DOHH2 (cell line): ENCODE data around the gene MYOF.

Source experiments
- H3F3A ChIP-seq: fragments of 200-600 bp; sonication (generic), shearing (Covaris generic); 2 replicates; pipeline ENCODE4 v1.6.0; 2016; ENCODE audit warnings: antibody characterized with exemption, mild to moderate bottlenecking; ENCODE audit not compliant: control insufficient read depth, insufficient read depth
- H3K27ac ChIP-seq: fragments of 200-600 bp; sonication (generic); 2 replicates; pipeline ENCODE4 v1.5.1; 2014; ENCODE audit warnings: low read depth, mild to moderate bottlenecking, low read length, moderate library complexity
- H3K27me3 ChIP-seq: fragments of 200-600 bp; sonication (generic); 2 replicates; pipeline ENCODE4 v1.6.1; 2014; ENCODE audit warnings: mild to moderate bottlenecking, low read length, mixed read lengths; ENCODE audit not compliant: control insufficient read depth
- H3K36me3 ChIP-seq: fragments of 200-600 bp; sonication (generic); 2 replicates; pipeline ENCODE4 v1.6.1; 2014; ENCODE audit warnings: mild to moderate bottlenecking, low read length, moderate library complexity, mixed read lengths; ENCODE audit not compliant: control insufficient read depth
- H3K4me1 ChIP-seq: fragments of 200-600 bp; sonication (generic); 2 replicates; pipeline ENCODE4 v1.6.1; 2014; ENCODE audit warnings: mild to moderate bottlenecking, low read length, mixed read lengths; ENCODE audit not compliant: control insufficient read depth
- H3K4me2 ChIP-seq: fragments of 200-600 bp; sonication (generic); 2 replicates; pipeline ENCODE4 v1.6.0; 2014; ENCODE audit warnings: mild to moderate bottlenecking, low read length, moderate library complexity
- H3K4me3 ChIP-seq: fragments of 200-600 bp; sonication (generic); 2 replicates; pipeline ENCODE4 v1.5.1; 2014; ENCODE audit warnings: mild to moderate bottlenecking, low read length, mixed read lengths
- H3K79me2 ChIP-seq: fragments of 200-600 bp; sonication (generic); 2 replicates; pipeline ENCODE4 v1.6.1; 2014; ENCODE audit warnings: mild to moderate bottlenecking, low read length, mixed read lengths; ENCODE audit not compliant: control insufficient read depth
- H3K9me2 ChIP-seq: fragments of 200-600 bp; sonication (generic); replicated peaks from 2 replicates; pipeline ENCODE4 v1.6.1; 2014; ENCODE audit warnings: mild to moderate bottlenecking, low read length, mixed read lengths; ENCODE audit not compliant: control insufficient read depth
- H3K9me3 ChIP-seq: fragments of 200-600 bp; sonication (generic); 2 replicates; pipeline ENCODE4 v1.6.1; 2014; ENCODE audit warnings: antibody characterized with exemption, low read length, mixed read lengths; ENCODE audit not compliant: control insufficient read depth, insufficient read depth
- H4K20me1 ChIP-seq: fragments of 200-600 bp; sonication (generic); 2 replicates; pipeline ENCODE4 v1.6.0; 2014; ENCODE audit warnings: low read depth, mild to moderate bottlenecking, antibody characterized with exemption, low read length, moderate library complexity; ENCODE audit not compliant: control insufficient read depth, insufficient read depth
- EZH2phosphoT487 ChIP-seq: fragments of 200-600 bp; sonication (generic); IDR thresholded peaks from 2 replicates; pipeline ENCODE4 v1.6.1; 2017; ENCODE audit warnings: borderline replicate concordance, mild to moderate bottlenecking, antibody characterized with exemption, low read length, moderate library complexity, mixed read lengths
- TF ChIP-seq, protein P1 (sequence below): fragments of 200-600 bp; sonication (generic); IDR thresholded peaks from one replicate; pipeline ENCODE4 v1.5.1; 2014; ENCODE audit warnings: antibody characterized with exemption, mild to moderate bottlenecking, low read depth, low read length; ENCODE audit not compliant: poor library complexity, severe bottlenecking

Gene MYOF

DNA sequence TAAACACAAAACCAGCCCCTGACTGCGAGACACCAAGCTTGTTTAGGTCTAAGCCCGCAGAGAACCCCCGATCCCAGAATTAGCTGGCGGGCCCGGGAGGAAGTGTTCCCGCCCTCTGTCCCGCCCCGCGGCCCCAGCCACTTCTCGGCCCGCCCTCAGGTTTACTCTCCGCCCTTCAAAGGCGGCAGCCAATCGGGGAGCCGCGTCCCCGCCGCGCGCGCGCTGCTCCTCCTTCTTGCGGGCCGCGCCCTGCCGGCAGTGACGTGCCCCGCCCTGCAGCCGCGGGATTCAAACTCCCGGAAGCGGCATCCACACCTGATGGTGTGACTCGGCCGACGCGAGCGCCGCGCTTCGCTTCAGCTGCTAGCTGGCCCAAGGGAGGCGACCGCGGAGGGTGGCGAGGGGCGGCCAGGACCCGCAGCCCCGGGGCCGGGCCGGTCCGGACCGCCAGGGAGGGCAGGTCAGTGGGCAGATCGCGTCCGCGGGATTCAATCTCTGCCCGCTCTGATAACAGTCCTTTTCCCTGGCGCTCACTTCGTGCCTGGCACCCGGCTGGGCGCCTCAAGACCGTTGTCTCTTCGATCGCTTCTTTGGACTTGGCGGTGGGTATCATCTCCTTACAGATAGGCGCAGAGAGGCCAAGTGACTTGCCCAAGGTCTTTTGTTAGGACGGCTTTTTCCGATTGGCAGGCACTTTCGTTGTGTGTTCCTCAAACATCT is 14.3 kb upstream of the MYOF start, which contains the start of gene CEP55:
CEP55 (plus strand) TSS at position 291 of the 720 bp plus-strand sequence. CDS start 3,440 bp downstream, outside the sequence.
- Histone ChIP-seq H3K79me2 (peaks cover 46% of the 10 kb centered on the region), H3K4me2 (peak within 1 kb of the TSS; percentile 80)
- no peak for TF ChIP-seq EZH2phosphoT487
- TF ChIP-seq, protein P1, sequence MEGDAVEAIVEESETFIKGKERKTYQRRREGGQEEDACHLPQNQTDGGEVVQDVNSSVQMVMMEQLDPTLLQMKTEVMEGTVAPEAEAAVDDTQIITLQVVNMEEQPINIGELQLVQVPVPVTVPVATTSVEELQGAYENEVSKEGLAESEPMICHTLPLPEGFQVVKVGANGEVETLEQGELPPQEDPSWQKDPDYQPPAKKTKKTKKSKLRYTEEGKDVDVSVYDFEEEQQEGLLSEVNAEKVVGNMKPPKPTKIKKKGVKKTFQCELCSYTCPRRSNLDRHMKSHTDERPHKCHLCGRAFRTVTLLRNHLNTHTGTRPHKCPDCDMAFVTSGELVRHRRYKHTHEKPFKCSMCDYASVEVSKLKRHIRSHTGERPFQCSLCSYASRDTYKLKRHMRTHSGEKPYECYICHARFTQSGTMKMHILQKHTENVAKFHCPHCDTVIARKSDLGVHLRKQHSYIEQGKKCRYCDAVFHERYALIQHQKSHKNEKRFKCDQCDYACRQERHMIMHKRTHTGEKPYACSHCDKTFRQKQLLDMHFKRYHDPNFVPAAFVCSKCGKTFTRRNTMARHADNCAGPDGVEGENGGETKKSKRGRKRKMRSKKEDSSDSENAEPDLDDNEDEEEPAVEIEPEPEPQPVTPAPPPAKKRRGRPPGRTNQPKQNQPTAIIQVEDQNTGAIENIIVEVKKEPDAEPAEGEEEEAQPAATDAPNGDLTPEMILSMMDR = no peak

GRCh38 chr10:93495654-93496321 is 13.7 kb upstream of the MYOF start:
- no peaks in the 10 kb centered on the region for H3K9me2 ChIP-seq
- peaks cover 43% of the 10 kb centered on the region for H3K79me2 ChIP-seq
- peak overlapping the region; percentile 80 for H3K4me2 ChIP-seq
- peaks cover 25% of the 10 kb centered on the region for H3K4me1 ChIP-seq
- no peak overlapping the region for H3K27ac ChIP-seq
- H3K4me3 ChIP-seq = peak overlapping the region; percentile 80
- TF ChIP-seq, protein P1 = no peak
- TF ChIP-seq EZH2phosphoT487 = no peak
- H3K36me3 ChIP-seq = peaks cover 26% of the 10 kb centered on the region
- H3F3A ChIP-seq = no peaks in the 10 kb centered on the region
- no peaks in the 10 kb centered on the region for H4K20me1 ChIP-seq
- H3K9me3 ChIP-seq = no peaks in the 10 kb centered on the region
- H3K27me3 ChIP-seq = no peaks in the 10 kb centered on the region

More for the DNA sequence above, 14.3 kb upstream of the MYOF start, which contains the start of gene CEP55:
- peaks cover 25% of the 10 kb centered on the region for H3K4me1 ChIP-seq
- H3K4me3 ChIP-seq = peak within 1 kb of the TSS; percentile 80
- H3F3A ChIP-seq = no peaks in the 10 kb centered on the region
- H4K20me1 ChIP-seq = no peaks in the 10 kb centered on the region
- peaks cover 29% of the 10 kb centered on the region for H3K36me3 ChIP-seq
- no peaks in the 10 kb centered on the region for H3K9me3 ChIP-seq
- H3K27me3 ChIP-seq = no peaks in the 10 kb centered on the region
- peak within 1 kb of the TSS; percentile 40 for H3K27ac ChIP-seq
- no peaks in the 10 kb centered on the region for H3K9me2 ChIP-seq

DNA sequence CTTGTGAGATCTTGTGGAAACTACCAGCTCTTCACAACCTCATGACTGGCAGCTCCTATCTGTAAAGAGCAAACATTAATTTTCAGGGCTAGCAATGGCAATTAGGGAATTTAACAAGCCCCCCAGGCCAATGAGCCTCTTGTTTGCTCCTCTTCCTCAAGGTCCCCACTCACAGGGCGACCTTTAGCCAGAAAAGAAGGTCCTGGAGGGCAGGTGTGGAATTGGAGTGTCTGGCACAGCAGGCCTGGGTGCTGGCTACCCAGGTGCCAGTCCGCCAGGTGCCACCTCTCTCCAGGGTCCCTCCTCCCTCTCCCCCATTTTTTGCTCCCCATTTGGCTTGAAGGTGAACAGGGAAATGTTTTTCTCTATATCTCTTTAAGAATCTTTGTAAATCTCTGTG is 12.4 kb upstream of the MYOF start:
- H3K79me2 ChIP-seq = peaks cover 30% of the 10 kb centered on the region
- H3K27me3 ChIP-seq = 0 out of 2 replicates have a peak, but pooled peaks cover 3% of the 10 kb centered on the region
- H4K20me1 ChIP-seq = no peaks in the 10 kb centered on the region
- no peak overlapping the region for H3K4me2 ChIP-seq
- H3K9me2 ChIP-seq = no peaks in the 10 kb centered on the region
- no peak for TF ChIP-seq EZH2phosphoT487
- TF ChIP-seq, protein P1 = no peak
- H3K9me3 ChIP-seq = no peaks in the 10 kb centered on the region
- no peak overlapping the region for H3K27ac ChIP-seq
- H3K4me3 ChIP-seq = no peak overlapping the region
- peaks cover 13% of the 10 kb centered on the region for H3K36me3 ChIP-seq
- peaks cover 25% of the 10 kb centered on the region for H3K4me1 ChIP-seq
- H3F3A ChIP-seq = no peaks in the 10 kb centered on the region
